GM13977 (cell line): ENCODE results near the gene VENTX.

Experiments used
- DNase-seq: peaks from one replicate; pipeline ENCODE4 v3.0.0; 2012; ENCODE audit warnings: low spot score
- in situ Hi-C: fragments of 300-500 bp; cut with MboI; formaldehyde crosslinking; loops from one replicate; pipeline ENCODE4 v1.12.0; 2022; ENCODE audit warnings: low sequenced_read_pairs, low pct_unique_long_range_greater_than_20kb, mixed read lengths, inconsistent platforms; ENCODE audit not compliant: unreplicated experiment
- TF ChIP-seq, protein P1 (sequence below): IDR thresholded peaks from 2 replicates; pipeline ENCODE4 v1.5.1; 2012; ENCODE audit warnings: mild to moderate bottlenecking, control low read depth; ENCODE audit not compliant: insufficient read depth; ENCODE audit errors: extremely low read depth, missing control alignments

Gene VENTX

GRCh38 chr10:133281628-133282372 is 44.1 kb downstream of the VENTX start:
- TF ChIP-seq, protein P1, sequence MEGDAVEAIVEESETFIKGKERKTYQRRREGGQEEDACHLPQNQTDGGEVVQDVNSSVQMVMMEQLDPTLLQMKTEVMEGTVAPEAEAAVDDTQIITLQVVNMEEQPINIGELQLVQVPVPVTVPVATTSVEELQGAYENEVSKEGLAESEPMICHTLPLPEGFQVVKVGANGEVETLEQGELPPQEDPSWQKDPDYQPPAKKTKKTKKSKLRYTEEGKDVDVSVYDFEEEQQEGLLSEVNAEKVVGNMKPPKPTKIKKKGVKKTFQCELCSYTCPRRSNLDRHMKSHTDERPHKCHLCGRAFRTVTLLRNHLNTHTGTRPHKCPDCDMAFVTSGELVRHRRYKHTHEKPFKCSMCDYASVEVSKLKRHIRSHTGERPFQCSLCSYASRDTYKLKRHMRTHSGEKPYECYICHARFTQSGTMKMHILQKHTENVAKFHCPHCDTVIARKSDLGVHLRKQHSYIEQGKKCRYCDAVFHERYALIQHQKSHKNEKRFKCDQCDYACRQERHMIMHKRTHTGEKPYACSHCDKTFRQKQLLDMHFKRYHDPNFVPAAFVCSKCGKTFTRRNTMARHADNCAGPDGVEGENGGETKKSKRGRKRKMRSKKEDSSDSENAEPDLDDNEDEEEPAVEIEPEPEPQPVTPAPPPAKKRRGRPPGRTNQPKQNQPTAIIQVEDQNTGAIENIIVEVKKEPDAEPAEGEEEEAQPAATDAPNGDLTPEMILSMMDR: no peak
- in situ Hi-C loops: no loop called here

DNA sequence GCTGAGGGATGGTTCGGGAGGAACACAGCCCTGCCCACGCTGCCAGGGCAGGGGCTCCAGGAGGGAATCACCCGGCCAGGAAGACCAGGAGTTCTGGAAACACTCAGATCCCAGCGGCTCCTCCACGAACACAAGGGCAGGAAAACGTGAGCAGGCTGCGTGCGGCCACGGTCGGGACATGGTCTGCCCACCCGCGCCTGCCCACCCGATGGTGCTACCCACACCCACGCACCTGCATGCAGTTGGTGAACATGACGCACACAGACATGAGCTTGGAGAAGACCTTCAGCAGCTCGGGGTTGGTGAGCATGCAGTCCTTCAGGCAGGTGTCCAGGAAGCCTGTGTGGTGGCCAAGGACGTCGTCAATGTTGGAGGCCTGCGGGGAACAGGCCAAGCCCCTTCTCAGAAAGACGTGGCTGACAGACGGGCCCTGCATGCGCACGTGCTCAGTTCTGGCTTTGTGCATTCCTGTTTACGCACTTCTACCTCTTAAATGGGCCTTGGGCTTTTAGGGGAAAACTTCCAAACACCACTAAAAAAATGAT is 45.3 kb downstream of the VENTX start:
- DNase-seq: no peak
- in situ Hi-C loops: no loop called here
- TF ChIP-seq, protein P1: no peak

More at GRCh38 chr10:133281628-133282372, 44.1 kb downstream of the VENTX start:
- DNase-seq: no peak

GRCh38 chr10:133283931-133284330 is 46.3 kb downstream of the VENTX start:
- TF ChIP-seq, protein P1: no peak
- DNase-seq: no peak
- in situ Hi-C loops: no loop called here

DNA sequence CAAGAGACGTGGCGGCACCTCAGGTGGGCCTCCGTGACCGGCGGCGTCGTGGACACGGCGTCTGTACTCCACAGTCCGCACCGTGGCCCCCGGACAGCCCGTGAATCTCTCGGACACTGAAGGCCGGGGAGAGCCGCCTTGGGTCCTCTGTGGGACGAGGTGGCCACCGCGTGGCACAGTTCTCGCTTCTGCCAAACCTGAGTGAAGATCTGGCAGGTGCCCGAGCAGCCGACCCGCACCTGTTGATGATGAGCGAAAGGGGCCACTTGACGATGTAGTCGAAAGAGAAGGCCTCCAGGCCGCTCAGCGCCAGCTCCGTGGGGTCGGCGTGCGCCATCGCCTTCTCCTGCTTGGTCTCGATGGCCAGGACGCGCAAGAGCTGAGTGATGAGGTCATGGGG is 47.6 kb downstream of the VENTX start:
- TF ChIP-seq, protein P1: no peak
- in situ Hi-C loops: no loop called here
- DNase-seq: no peak

- DNase-seq: no peak
- in situ Hi-C loops: no loop called here
- TF ChIP-seq, protein P1: no peak
These were observed 48.7 kb downstream of the VENTX start for GRCh38 chr10:133286366-133286765.

- DNase-seq: no peak
- in situ Hi-C loops: no loop called here
- TF ChIP-seq, protein P1: no peak
These were observed 50.3 kb downstream of the VENTX start for GRCh38 chr10:133287832-133288500.
